H1 (cell line): ENCODE data around the gene PPFIA2. TPM values are rescaled to one million over a fixed set of nuclear protein-coding genes. Genes with fewer than 3 reads are reported as not detected.

ENCODE experiments used
- CTCF ChIA-PET: fragments of 300-600 bp; sonication (Branson Sonifier 250); formaldehyde crosslinking; loops from one replicate; lab custom pipeline; 2021; ENCODE audit not compliant: partially characterized antibody; lab: Charles Lee
- POLR2A ChIA-PET: fragments of 300-600 bp; sonication (Branson Sonifier 250); formaldehyde crosslinking; loops from one replicate; lab custom pipeline; 2021; ENCODE audit warnings: inconsistent platforms; ENCODE audit not compliant: partially characterized antibody; lab: Charles Lee
- DNase-seq, 2 experiments: peaks; one replicate each; pipeline versions ENCODE4 v3.0.0 to v3.0.0-alpha.2; 2010 to 2022; ENCODE audit warnings: low spot score in 2 of 2, low read depth in 1 of 2, mixed read lengths in 1 of 2
- FAIRE-seq: peaks from 2 replicates; lab custom pipeline; 2011; peaks lifted over from hg19 to GRCh38; lab: Jason Lieb, UNC
- H2AFZ ChIP-seq: 2 replicates; pipeline ENCODE4 v1.8.1; 2012; ENCODE audit warnings: low read length, inconsistent platforms
- H2AK5ac ChIP-seq: 2 replicates; pipeline ENCODE4 v1.6.1; 2013; ENCODE audit warnings: low read depth, low read length
- H2BK120ac ChIP-seq: replicated peaks from 2 replicates; pipeline ENCODE3; 2013; ENCODE audit warnings: low read depth, low read length, inconsistent platforms
- H2BK12ac ChIP-seq: 2 replicates; pipeline ENCODE4 v1.6.1; 2013; ENCODE audit warnings: low read depth, low read length
- H2BK15ac ChIP-seq: 2 replicates; pipeline ENCODE4 v1.6.1; 2013; ENCODE audit warnings: low read length
- H2BK20ac ChIP-seq: 2 replicates; pipeline ENCODE4 v1.6.1; 2013; ENCODE audit warnings: low read length
- H2BK5ac ChIP-seq: 2 replicates; pipeline ENCODE4 v1.6.1; 2013; ENCODE audit warnings: low read depth, low read length
- H3K14ac ChIP-seq: 2 replicates; pipeline ENCODE4 v1.6.1; 2013; ENCODE audit warnings: inconsistent platforms; ENCODE audit not compliant: insufficient read length
- H3K18ac ChIP-seq: 2 replicates; pipeline ENCODE4 v1.6.1; 2013; ENCODE audit warnings: low read length; ENCODE audit errors: extremely low read depth
- H3K23ac ChIP-seq: 2 replicates; pipeline ENCODE4 v1.6.1; 2013; ENCODE audit warnings: inconsistent platforms; ENCODE audit not compliant: insufficient read length
- H3K23me2 ChIP-seq: 2 replicates; pipeline ENCODE4 v1.6.1; 2013; ENCODE audit warnings: low read depth, low read length
- H3K27ac ChIP-seq: 2 replicates; pipeline ENCODE4 v1.6.1; 2011; ENCODE audit warnings: low read depth, low read length, inconsistent platforms
- H3K27me3 ChIP-seq, 4 experiments: replicated peaks in 1 of 4; 1 replicate in 1 of 4; 2 replicates in 3 of 4; pipeline versions ENCODE4 v1.6.1 to v1.8.1; 2011 to 2013; ENCODE audit warnings: low read length in 3 of 4, mild to moderate bottlenecking in 3 of 4, inconsistent platforms in 2 of 4, mixed read lengths in 2 of 4, moderate library complexity in 1 of 4; ENCODE audit not compliant: control insufficient read depth in 3 of 4, insufficient read depth in 3 of 4; ENCODE audit errors: extremely low read depth in 1 of 4
- H3K36me3 ChIP-seq, 4 experiments: 2 replicates each; pipeline versions ENCODE4 v1.6.1 to v1.8.1; 2011 to 2013; ENCODE audit warnings: mild to moderate bottlenecking in 4 of 4, low read length in 3 of 4, moderate library complexity in 2 of 4, control low read depth in 1 of 4, inconsistent platforms in 1 of 4; ENCODE audit not compliant: insufficient read depth in 4 of 4, control insufficient read depth in 2 of 4
- H3K4ac ChIP-seq: replicated peaks from 2 replicates; pipeline ENCODE3; 2013; ENCODE audit warnings: low read length, low read depth, mixed read lengths, inconsistent platforms; ENCODE audit not compliant: insufficient read length
- H3K4me1 ChIP-seq, 4 experiments: replicated peaks in 1 of 4; 1 replicate in 1 of 4; 2 replicates in 3 of 4; pipeline versions ENCODE4 v1.6.1 to v1.8.1; 2011 to 2013; ENCODE audit warnings: low read length in 3 of 4, inconsistent platforms in 2 of 4, mixed read lengths in 1 of 4; ENCODE audit not compliant: insufficient read depth in 4 of 4, control insufficient read depth in 3 of 4
- H3K4me2 ChIP-seq, 2 experiments: 2 replicates each; pipeline versions ENCODE4 v1.6.1 to v1.8.1; 2011 to 2013; ENCODE audit warnings: low read depth in 2 of 2, low read length in 2 of 2, control low read depth in 1 of 2, inconsistent platforms in 1 of 2, mild to moderate bottlenecking in 1 of 2; ENCODE audit not compliant: insufficient read depth in 1 of 2
- H3K4me3 ChIP-seq, 4 experiments: fragments of 200-600, 300-600 bp in 1 of 4; sonication (generic), shearing (Covaris generic), sonication (Bioruptor Twin) in 1 of 4; 2 replicates each; pipeline versions ENCODE4 v1.5.1 to v1.8.1; 2011 to 2016; ENCODE audit warnings: low read length in 4 of 4, low read depth in 3 of 4, control low read depth in 2 of 4, inconsistent platforms in 2 of 4, mild to moderate bottlenecking in 2 of 4, mixed read lengths in 1 of 4, moderate library complexity in 1 of 4; ENCODE audit not compliant: insufficient read depth in 2 of 4; ENCODE audit errors: extremely low read depth in 1 of 4
- H3K56ac ChIP-seq: replicated peaks from 2 replicates; pipeline ENCODE3; 2013; ENCODE audit warnings: low read depth, mild to moderate bottlenecking, mixed read lengths, low read length, inconsistent platforms; ENCODE audit not compliant: insufficient read length
- H3K79me1 ChIP-seq: 2 replicates; pipeline ENCODE4 v1.6.1; 2013; ENCODE audit warnings: low read depth, low read length, control low read depth
- H3K79me2 ChIP-seq, 2 experiments: 2 replicates each; pipeline versions ENCODE4 v1.6.1 to v1.8.1; 2012 to 2013; ENCODE audit warnings: low read length in 2 of 2, mild to moderate bottlenecking in 2 of 2, inconsistent platforms in 1 of 2; ENCODE audit not compliant: insufficient read depth in 2 of 2, control insufficient read depth in 1 of 2
- H3K9ac ChIP-seq, 4 experiments: replicated peaks in 1 of 4; 1 replicate in 1 of 4; 2 replicates in 3 of 4; pipeline versions ENCODE4 v1.6.1 to v1.8.1; 2011 to 2013; ENCODE audit warnings: low read depth in 3 of 4, low read length in 3 of 4, control low read depth in 2 of 4, mild to moderate bottlenecking in 2 of 4, moderate library complexity in 2 of 4, inconsistent platforms in 1 of 4; ENCODE audit errors: extremely low read depth in 1 of 4
- H3K9me3 ChIP-seq, 2 experiments: 2 replicates each; pipeline versions ENCODE4 v1.6.1 to v1.8.1; 2012 to 2013; ENCODE audit warnings: mild to moderate bottlenecking in 2 of 2, moderate library complexity in 2 of 2, control low read depth in 1 of 2, inconsistent platforms in 1 of 2, low read depth in 1 of 2, low read length in 1 of 2, mixed read lengths in 1 of 2; ENCODE audit not compliant: insufficient read depth in 2 of 2
- H4K20me1 ChIP-seq, 2 experiments: replicated peaks in 1 of 2; 2 replicates each; pipeline versions ENCODE3 to v1.8.1; 2011 to 2013; ENCODE audit warnings: inconsistent platforms in 2 of 2, low read length in 2 of 2, mild to moderate bottlenecking in 1 of 2; ENCODE audit not compliant: insufficient read depth in 2 of 2, control insufficient read depth in 1 of 2
- H4K5ac ChIP-seq: 2 replicates; pipeline ENCODE4 v1.6.1; 2013; ENCODE audit warnings: low read length, low read depth, mixed read lengths, inconsistent platforms; ENCODE audit not compliant: insufficient read length
- H4K8ac ChIP-seq: 2 replicates; pipeline ENCODE4 v1.8.0; 2013; ENCODE audit warnings: mild to moderate bottlenecking, moderate library complexity, low read length, inconsistent platforms; ENCODE audit not compliant: insufficient read depth; ENCODE audit errors: extremely low read depth
- H4K91ac ChIP-seq: replicated peaks from 2 replicates; pipeline ENCODE3; 2013; ENCODE audit warnings: low read length, mixed read lengths, inconsistent platforms; ENCODE audit not compliant: insufficient read length
- BACH1 ChIP-seq: IDR thresholded peaks from 2 replicates; pipeline ENCODE4 v1.6.1; 2012; ENCODE audit warnings: low read length, improper control_type of control experiment
- WGBS, 2 experiments: shearing (Covaris generic) in 1 of 2; methylation state at CpG; one replicate each; pipeline versions ENCODE4 v1.1.6 to v1.1.7; 2013 to 2015; ENCODE audit warnings: low lambda C conversion rate in 2 of 2, mixed read lengths in 2 of 2, inconsistent platforms in 1 of 2, low coverage in 1 of 2, missing lambda C conversion rate in 1 of 2; ENCODE audit not compliant: insufficient replicate concordance in 2 of 2, insufficient coverage in 1 of 2, insufficient read length in 1 of 2; ENCODE audit errors: extremely low coverage in 1 of 2, missing lambda C conversion rate in 1 of 2; 5-methylcytosine and 5-hydroxymethylcytosine counted together
- polyA plus RNA-seq, 7 experiments: library from polyadenylated mRNA; depleted of rRNA in 3 of 7; stranded (reverse) in 5 of 7; unstranded in 2 of 7; fragments of >200 nt in 5 of 7; fragments of 200-250 nt in 2 of 7; gene quantifications; 1 replicate in 5 of 7; 2 replicates in 1 of 7; 4 replicates in 1 of 7; pipeline versions ENCODE4 v1.2.1 to v1.2.3, GENCODE V29; 2011 to 2013; ENCODE audit warnings: missing spikeins in 2 of 7, mixed read lengths in 2 of 7
- total RNA-seq: library from RNA; stranded (reverse); fragmentation: NEBNext Ultra II Directional; extraction: Animal tissue kit (Norgen Biotek cat#: 25700); gene quantifications from 2 replicates; pipeline ENCODE4 v1.2.1, GENCODE V29; 2021
- TF ChIP-seq, protein P1 (sequence below): IDR thresholded peaks from 2 replicates; pipeline ENCODE4 v1.6.1; 2012; ENCODE audit warnings: inconsistent platforms

Gene PPFIA2
- total and polyA plus RNA-seq, 2 of the 8 experiments (the other 6 are each of a cell fraction or from before 2014, with no cell fraction given) = 1.2 to 1.8 TPM

DNA sequence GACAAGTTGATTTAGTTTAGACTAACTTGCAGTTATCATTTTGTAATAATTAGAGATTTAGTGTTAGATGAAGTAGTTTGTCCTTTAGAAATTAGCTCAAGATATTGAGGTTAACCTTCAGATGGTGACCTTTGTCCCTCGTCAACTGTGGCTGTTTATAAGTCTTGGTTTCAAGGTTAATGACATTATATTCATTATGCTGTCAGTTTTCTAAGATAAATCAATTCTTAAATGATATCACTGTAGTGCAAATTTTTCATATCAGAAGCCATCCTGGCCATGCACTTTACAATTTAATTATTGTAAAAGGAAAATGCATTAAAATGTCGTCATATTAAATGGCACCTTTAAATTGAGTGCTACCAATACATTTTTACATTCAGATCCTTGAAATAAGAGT is 19.6 kb upstream of the PPFIA2 start:
- no peak overlapping the region for H3K23ac ChIP-seq
- no peak overlapping the region for H3K4me2 ChIP-seq
- no peak overlapping the region for H4K5ac ChIP-seq
- H3K4me3 ChIP-seq = no peak overlapping the region
- FAIRE-seq (no peak), DNase-seq (no peak)
- no peaks in the 10 kb centered on the region for H3K79me1 ChIP-seq
- no peak overlapping the region for H3K4ac ChIP-seq
- H3K9me3 ChIP-seq = no peaks in the 10 kb centered on the region
- H2BK20ac ChIP-seq = no peak overlapping the region
- H3K4me1 ChIP-seq = no peaks in the 10 kb centered on the region
- no peak overlapping the region for H3K27ac ChIP-seq
- H3K56ac ChIP-seq = no peak overlapping the region
- no peak overlapping the region for H4K8ac ChIP-seq
- POLR2A ChIA-PET = no interaction called here
- H4K20me1 ChIP-seq = no peaks in the 10 kb centered on the region
- H3K79me2 ChIP-seq = no peaks in the 10 kb centered on the region
- no peaks in the 10 kb centered on the region for H3K36me3 ChIP-seq
- no peak overlapping the region for H2BK120ac ChIP-seq
- no peak overlapping the region for H3K18ac ChIP-seq
- CTCF ChIA-PET = no interaction called here
- H2BK12ac ChIP-seq = no peak overlapping the region
- H3K27me3 ChIP-seq = no peaks in the 10 kb centered on the region
- no peak overlapping the region for H2BK15ac ChIP-seq
- WGBS, 2 experiments = 87% methylated on average over 2 of the region's 2 CpGs; no CpG with 5 or more reads in 1 of the 2 experiments
- no peak overlapping the region for H2AK5ac ChIP-seq
- H3K23me2 ChIP-seq = no peaks in the 10 kb centered on the region
- no peak overlapping the region for H2AFZ ChIP-seq
- no peak overlapping the region for H3K9ac ChIP-seq
- H3K14ac ChIP-seq = no peak overlapping the region
- H4K91ac ChIP-seq = no peak overlapping the region
- H2BK5ac ChIP-seq = no peak overlapping the region
- TF ChIP-seq BACH1 = no peak
- TF ChIP-seq, protein P1, sequence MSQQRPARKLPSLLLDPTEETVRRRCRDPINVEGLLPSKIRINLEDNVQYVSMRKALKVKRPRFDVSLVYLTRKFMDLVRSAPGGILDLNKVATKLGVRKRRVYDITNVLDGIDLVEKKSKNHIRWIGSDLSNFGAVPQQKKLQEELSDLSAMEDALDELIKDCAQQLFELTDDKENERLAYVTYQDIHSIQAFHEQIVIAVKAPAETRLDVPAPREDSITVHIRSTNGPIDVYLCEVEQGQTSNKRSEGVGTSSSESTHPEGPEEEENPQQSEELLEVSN = no peak
